GM12878 (cell line): ENCODE measurements around the gene DCTN2. TPM values are rescaled to one million over a fixed set of nuclear protein-coding genes. Genes with fewer than 3 reads are reported as not detected.

Source experiments
- ATAC-seq: fragments of 200-7000 bp; cut with Tn5 transposase; 3 replicates; pipeline ENCODE4 v1.9.1; 2020; ENCODE audit warnings: mild to moderate bottlenecking, moderate library complexity
- BruUV-seq: library from RNA; stranded (reverse); fragments of 400-500 nt; replicated peaks from 2 replicates; lab custom pipeline; 2021; lab: Mats Ljungman, UMichigan
- CTCF ChIA-PET: fragments of 300-600 bp; sonication (Branson Sonifier 250); formaldehyde crosslinking; extraction: SDS; loops from one replicate; lab custom pipeline; 2021; ENCODE audit warnings: inconsistent platforms; lab: Yijun Ruan, JAX
- POLR2A ChIA-PET: fragments of 350-600 bp; formaldehyde crosslinking; extraction: SDS; loops from one replicate; lab custom pipeline; 2021; ENCODE audit warnings: inconsistent platforms; lab: Charles Lee
- RAD21 ChIA-PET: fragments of 300-600 bp; sonication (Branson Sonifier 250); formaldehyde crosslinking; loops from one replicate; lab custom pipeline; 2023; ENCODE audit warnings: antibody characterized with exemption; ENCODE audit not compliant: unreplicated experiment; lab: Charles Lee
- SMC1A ChIA-PET: fragments of 300-600 bp; sonication (Branson Sonifier 250); formaldehyde crosslinking; loops from one replicate; lab custom pipeline; 2023; ENCODE audit not compliant: unreplicated experiment, uncharacterized antibody; lab: Charles Lee
- DNase-seq: peaks from one replicate; pipeline ENCODE4 v3.0.0-alpha.2; 2011; ENCODE audit warnings: low read depth, low spot score
- FAIRE-seq: peaks from 3 replicates; lab custom pipeline; 2011; peaks lifted over from hg19 to GRCh38; lab: Jason Lieb, UNC
- H2AFZ ChIP-seq: 2 replicates; pipeline ENCODE4 v1.6.0; 2011; ENCODE audit warnings: low read depth, low read length, control low read depth; ENCODE audit not compliant: control insufficient read depth
- H3K27ac ChIP-seq: 2 replicates; pipeline ENCODE4 v1.5.1; 2011; ENCODE audit warnings: control low read depth; ENCODE audit not compliant: control insufficient read depth, insufficient read depth
- H3K27me3 ChIP-seq, 2 experiments: replicated peaks in 1 of 2; 2 replicates each; pipeline versions ENCODE4 v1.6.0 to v1.6.1; 2011; ENCODE audit warnings: low read length in 1 of 2; ENCODE audit not compliant: control insufficient read depth in 2 of 2, insufficient read depth in 2 of 2
- H3K36me3 ChIP-seq, 2 experiments: 2 replicates each; pipeline ENCODE4 v1.5.1; 2011; ENCODE audit warnings: low read length in 1 of 2; ENCODE audit not compliant: control insufficient read depth in 2 of 2, insufficient read depth in 2 of 2
- H3K4me1 ChIP-seq: 2 replicates; pipeline ENCODE4 v1.6.1; 2011; ENCODE audit warnings: mild to moderate bottlenecking, low read length, moderate library complexity, mixed read lengths; ENCODE audit not compliant: control insufficient read depth, insufficient read depth
- H3K4me2 ChIP-seq: 2 replicates; pipeline ENCODE4 v1.6.0; 2011; ENCODE audit warnings: control low read depth; ENCODE audit not compliant: control insufficient read depth, insufficient read depth
- H3K4me3 ChIP-seq: fragments of 200-600 bp; sonication (generic); 2 replicates; pipeline ENCODE4 v1.5.1; 2016
- H3K79me2 ChIP-seq: 2 replicates; pipeline ENCODE4 v1.6.0; 2011; ENCODE audit warnings: low read length; ENCODE audit not compliant: control insufficient read depth, insufficient read depth
- H3K9ac ChIP-seq: 2 replicates; pipeline ENCODE4 v1.8.0; 2011; ENCODE audit warnings: low read length, control low read depth, mixed read lengths; ENCODE audit not compliant: control insufficient read depth, insufficient read depth
- H3K9me3 ChIP-seq: replicated peaks from 3 replicates; pipeline ENCODE4 v1.5.1; 2011; ENCODE audit warnings: mild to moderate bottlenecking, low read length; ENCODE audit not compliant: control insufficient read depth, insufficient read depth
- H4K20me1 ChIP-seq: 2 replicates; pipeline ENCODE4 v1.6.0; 2011; ENCODE audit not compliant: control insufficient read depth, insufficient read depth
- BRCA1 ChIP-seq: IDR thresholded peaks from 2 replicates; pipeline ENCODE4 v1.6.1; 2011; ENCODE audit warnings: low read depth, low read length, improper control_type of control experiment
- EED ChIP-seq: sonication (generic); IDR thresholded peaks from 2 replicates; pipeline ENCODE4 v1.6.1; 2016; ENCODE audit warnings: antibody characterized with exemption, low read depth
- KDM1A ChIP-seq: fragments of 200-600 bp; sonication (generic); IDR thresholded peaks from 2 replicates; pipeline ENCODE4 v1.6.1; 2016; ENCODE audit warnings: borderline replicate concordance
- MYC ChIP-seq: IDR thresholded peaks from 2 replicates; pipeline ENCODE4 v1.6.1; 2011; ENCODE audit warnings: mild to moderate bottlenecking, low read length, moderate library complexity, inconsistent platforms; ENCODE audit not compliant: insufficient read depth, insufficient replicate concordance, insufficient read length, severe bottlenecking
- RB1 ChIP-seq: fragments of 450-650 bp; formaldehyde crosslinking; IDR thresholded peaks from 2 replicates; pipeline ENCODE4 v1.6.1; 2017; ENCODE audit warnings: mild to moderate bottlenecking, borderline replicate concordance
- SMAD1 ChIP-seq: fragments of 450-650 bp; IDR thresholded peaks from 2 replicates; pipeline ENCODE4 v1.6.1; 2018; ENCODE audit warnings: mild to moderate bottlenecking, low read depth; ENCODE audit not compliant: partially characterized antibody
- SRF ChIP-seq, 2 experiments: IDR thresholded peaks; 2 replicates each; pipeline ENCODE4 v1.6.1; 2011; ENCODE audit warnings: low read depth in 2 of 2, low read length in 2 of 2, mild to moderate bottlenecking in 1 of 2, moderate library complexity in 1 of 2
- TCF12 ChIP-seq: IDR thresholded peaks from 2 replicates; pipeline ENCODE4 v1.6.1; 2011; ENCODE audit warnings: low read depth, mild to moderate bottlenecking, low read length
- TCF3 ChIP-seq: IDR thresholded peaks from 2 replicates; pipeline ENCODE4 v1.6.1; 2012; ENCODE audit warnings: low read depth, mild to moderate bottlenecking, low read length, borderline replicate concordance; ENCODE audit not compliant: insufficient read depth
- WGBS: methylation state at CpG from one replicate; pipeline ENCODE4 v1.1.6; 2016; ENCODE audit warnings: low lambda C conversion rate; ENCODE audit not compliant: insufficient replicate concordance, insufficient coverage; ENCODE audit errors: missing lambda C conversion rate; 5-methylcytosine and 5-hydroxymethylcytosine counted together
- in situ Hi-C: fragments of 300-500 bp; cut with MboI; formaldehyde crosslinking; loops from 9 replicates; pipeline ENCODE4 v1.14.3; 2018; ENCODE audit warnings: mixed read lengths
- intact Hi-C: fragments of 100-400 bp; cut with micrococcal nuclease; formaldehyde crosslinking; loops from one replicate; pipeline ENCODE4 v1.14.2; 2022; ENCODE audit not compliant: unreplicated experiment
- polyA plus RNA-seq, 11 experiments: library from polyadenylated mRNA; depleted of rRNA in 4 of 11; unstranded in 6 of 11; stranded (reverse) in 5 of 11; fragments of >200 nt; fragmentation: Nextera tagmentation in 4 of 11; fragmentation: Illumina TruSeq in 1 of 11; extraction: Ambion mirVana in 4 of 11; extraction: Trizol in 1 of 11; gene quantifications; 1 replicate in 1 of 11; 2 replicates in 10 of 11; pipeline versions ENCODE4 v1.2.1 to v1.2.3, GENCODE V29; 2011 to 2016; ENCODE audit warnings: inconsistent platforms in 2 of 11, missing spikeins in 2 of 11, low read depth in 1 of 11
- total RNA-seq, 4 experiments: library from RNA; depleted of rRNA in 3 of 4; stranded (reverse); fragments of >200 nt in 3 of 4; fragmentation: Illumina TruSeq in 1 of 4; extraction: Trizol in 1 of 4; gene quantifications; 2 replicates each; pipeline versions ENCODE4 v1.2.1 to v1.2.3, GENCODE V29; 2013 to 2021
- TF ChIP-seq, protein P1 (sequence below): fragments of 450-650 bp; IDR thresholded peaks from 2 replicates; pipeline ENCODE4 v1.6.1; 2017; ENCODE audit warnings: mild to moderate bottlenecking
- TF ChIP-seq, protein P2 (sequence below): IDR thresholded peaks from 2 replicates; pipeline ENCODE4 v1.6.1; 2012; ENCODE audit warnings: mild to moderate bottlenecking, low read depth, low read length
- TF ChIP-seq, protein P3 (sequence below): fragments of 450-650 bp; IDR thresholded peaks from 2 replicates; pipeline ENCODE4 v1.6.1; 2017; ENCODE audit warnings: mild to moderate bottlenecking, moderate library complexity
- TF ChIP-seq, protein P4 (sequence below): fragments of 450-650 bp; IDR thresholded peaks from 2 replicates; pipeline ENCODE4 v1.6.1; 2017; ENCODE audit warnings: low read depth, mild to moderate bottlenecking, moderate library complexity

Gene DCTN2
- total and polyA plus RNA-seq, 10 of the 15 experiments (the other 5 are each of a cell fraction or from before 2014, with no cell fraction given), result 32.3 to 171 (median 100) TPM

GRCh38 chr12:57558864-57559263, 11.9 kb upstream of the DCTN2 start:
- in situ Hi-C loops, result no loop called here
- SMC1A ChIA-PET, result no interaction called here

More at GRCh38 chr12:57558864-57559263, 11.9 kb upstream of the DCTN2 start:
- H3K79me2 ChIP-seq, result no peaks in the 10 kb centered on the region
- FAIRE-seq, result no peak
- RAD21 ChIA-PET, result no interaction called here
- ATAC-seq, result no peak
- CTCF ChIA-PET, result interaction anchor here (0.8 to 4.3 kb wide), 2 partner anchors 24 to 157 kb away, joined by 4 to 19 read pairs; no protein-coding TSS in a partner anchor
- no peaks in the 10 kb centered on the region for H4K20me1 ChIP-seq
- H3K4me3 ChIP-seq, result no peak overlapping the region
- TF ChIP-seq EED (no peak), BRCA1 (no peak), KDM1A (no peak), SMAD1 (no peak), TCF12 (no peak), SRF (IDR thresholded peaks at IDR 0.05; ENCODE audit: low read depth in 2 of 2, low read length in 2 of 2) (no peak), RB1 (no peak), TCF3 (no peak), MYC (no peak)
- TF ChIP-seq, protein P1, sequence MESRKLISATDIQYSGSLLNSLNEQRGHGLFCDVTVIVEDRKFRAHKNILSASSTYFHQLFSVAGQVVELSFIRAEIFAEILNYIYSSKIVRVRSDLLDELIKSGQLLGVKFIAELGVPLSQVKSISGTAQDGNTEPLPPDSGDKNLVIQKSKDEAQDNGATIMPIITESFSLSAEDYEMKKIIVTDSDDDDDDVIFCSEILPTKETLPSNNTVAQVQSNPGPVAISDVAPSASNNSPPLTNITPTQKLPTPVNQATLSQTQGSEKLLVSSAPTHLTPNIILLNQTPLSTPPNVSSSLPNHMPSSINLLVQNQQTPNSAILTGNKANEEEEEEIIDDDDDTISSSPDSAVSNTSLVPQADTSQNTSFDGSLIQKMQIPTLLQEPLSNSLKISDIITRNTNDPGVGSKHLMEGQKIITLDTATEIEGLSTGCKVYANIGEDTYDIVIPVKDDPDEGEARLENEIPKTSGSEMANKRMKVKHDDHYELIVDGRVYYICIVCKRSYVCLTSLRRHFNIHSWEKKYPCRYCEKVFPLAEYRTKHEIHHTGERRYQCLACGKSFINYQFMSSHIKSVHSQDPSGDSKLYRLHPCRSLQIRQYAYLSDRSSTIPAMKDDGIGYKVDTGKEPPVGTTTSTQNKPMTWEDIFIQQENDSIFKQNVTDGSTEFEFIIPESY, result no peak
- TF ChIP-seq, protein P2, sequence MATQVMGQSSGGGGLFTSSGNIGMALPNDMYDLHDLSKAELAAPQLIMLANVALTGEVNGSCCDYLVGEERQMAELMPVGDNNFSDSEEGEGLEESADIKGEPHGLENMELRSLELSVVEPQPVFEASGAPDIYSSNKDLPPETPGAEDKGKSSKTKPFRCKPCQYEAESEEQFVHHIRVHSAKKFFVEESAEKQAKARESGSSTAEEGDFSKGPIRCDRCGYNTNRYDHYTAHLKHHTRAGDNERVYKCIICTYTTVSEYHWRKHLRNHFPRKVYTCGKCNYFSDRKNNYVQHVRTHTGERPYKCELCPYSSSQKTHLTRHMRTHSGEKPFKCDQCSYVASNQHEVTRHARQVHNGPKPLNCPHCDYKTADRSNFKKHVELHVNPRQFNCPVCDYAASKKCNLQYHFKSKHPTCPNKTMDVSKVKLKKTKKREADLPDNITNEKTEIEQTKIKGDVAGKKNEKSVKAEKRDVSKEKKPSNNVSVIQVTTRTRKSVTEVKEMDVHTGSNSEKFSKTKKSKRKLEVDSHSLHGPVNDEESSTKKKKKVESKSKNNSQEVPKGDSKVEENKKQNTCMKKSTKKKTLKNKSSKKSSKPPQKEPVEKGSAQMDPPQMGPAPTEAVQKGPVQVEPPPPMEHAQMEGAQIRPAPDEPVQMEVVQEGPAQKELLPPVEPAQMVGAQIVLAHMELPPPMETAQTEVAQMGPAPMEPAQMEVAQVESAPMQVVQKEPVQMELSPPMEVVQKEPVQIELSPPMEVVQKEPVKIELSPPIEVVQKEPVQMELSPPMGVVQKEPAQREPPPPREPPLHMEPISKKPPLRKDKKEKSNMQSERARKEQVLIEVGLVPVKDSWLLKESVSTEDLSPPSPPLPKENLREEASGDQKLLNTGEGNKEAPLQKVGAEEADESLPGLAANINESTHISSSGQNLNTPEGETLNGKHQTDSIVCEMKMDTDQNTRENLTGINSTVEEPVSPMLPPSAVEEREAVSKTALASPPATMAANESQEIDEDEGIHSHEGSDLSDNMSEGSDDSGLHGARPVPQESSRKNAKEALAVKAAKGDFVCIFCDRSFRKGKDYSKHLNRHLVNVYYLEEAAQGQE, result no peak
- TF ChIP-seq, protein P3, sequence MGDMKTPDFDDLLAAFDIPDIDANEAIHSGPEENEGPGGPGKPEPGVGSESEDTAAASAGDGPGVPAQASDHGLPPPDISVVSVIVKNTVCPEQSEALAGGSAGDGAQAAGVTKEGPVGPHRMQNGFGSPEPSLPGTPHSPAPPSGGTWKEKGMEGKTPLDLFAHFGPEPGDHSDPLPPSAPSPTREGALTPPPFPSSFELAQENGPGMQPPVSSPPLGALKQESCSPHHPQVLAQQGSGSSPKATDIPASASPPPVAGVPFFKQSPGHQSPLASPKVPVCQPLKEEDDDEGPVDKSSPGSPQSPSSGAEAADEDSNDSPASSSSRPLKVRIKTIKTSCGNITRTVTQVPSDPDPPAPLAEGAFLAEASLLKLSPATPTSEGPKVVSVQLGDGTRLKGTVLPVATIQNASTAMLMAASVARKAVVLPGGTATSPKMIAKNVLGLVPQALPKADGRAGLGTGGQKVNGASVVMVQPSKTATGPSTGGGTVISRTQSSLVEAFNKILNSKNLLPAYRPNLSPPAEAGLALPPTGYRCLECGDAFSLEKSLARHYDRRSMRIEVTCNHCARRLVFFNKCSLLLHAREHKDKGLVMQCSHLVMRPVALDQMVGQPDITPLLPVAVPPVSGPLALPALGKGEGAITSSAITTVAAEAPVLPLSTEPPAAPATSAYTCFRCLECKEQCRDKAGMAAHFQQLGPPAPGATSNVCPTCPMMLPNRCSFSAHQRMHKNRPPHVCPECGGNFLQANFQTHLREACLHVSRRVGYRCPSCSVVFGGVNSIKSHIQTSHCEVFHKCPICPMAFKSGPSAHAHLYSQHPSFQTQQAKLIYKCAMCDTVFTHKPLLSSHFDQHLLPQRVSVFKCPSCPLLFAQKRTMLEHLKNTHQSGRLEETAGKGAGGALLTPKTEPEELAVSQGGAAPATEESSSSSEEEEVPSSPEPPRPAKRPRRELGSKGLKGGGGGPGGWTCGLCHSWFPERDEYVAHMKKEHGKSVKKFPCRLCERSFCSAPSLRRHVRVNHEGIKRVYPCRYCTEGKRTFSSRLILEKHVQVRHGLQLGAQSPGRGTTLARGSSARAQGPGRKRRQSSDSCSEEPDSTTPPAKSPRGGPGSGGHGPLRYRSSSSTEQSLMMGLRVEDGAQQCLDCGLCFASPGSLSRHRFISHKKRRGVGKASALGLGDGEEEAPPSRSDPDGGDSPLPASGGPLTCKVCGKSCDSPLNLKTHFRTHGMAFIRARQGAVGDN, result no peak
- TF ChIP-seq, protein P4, sequence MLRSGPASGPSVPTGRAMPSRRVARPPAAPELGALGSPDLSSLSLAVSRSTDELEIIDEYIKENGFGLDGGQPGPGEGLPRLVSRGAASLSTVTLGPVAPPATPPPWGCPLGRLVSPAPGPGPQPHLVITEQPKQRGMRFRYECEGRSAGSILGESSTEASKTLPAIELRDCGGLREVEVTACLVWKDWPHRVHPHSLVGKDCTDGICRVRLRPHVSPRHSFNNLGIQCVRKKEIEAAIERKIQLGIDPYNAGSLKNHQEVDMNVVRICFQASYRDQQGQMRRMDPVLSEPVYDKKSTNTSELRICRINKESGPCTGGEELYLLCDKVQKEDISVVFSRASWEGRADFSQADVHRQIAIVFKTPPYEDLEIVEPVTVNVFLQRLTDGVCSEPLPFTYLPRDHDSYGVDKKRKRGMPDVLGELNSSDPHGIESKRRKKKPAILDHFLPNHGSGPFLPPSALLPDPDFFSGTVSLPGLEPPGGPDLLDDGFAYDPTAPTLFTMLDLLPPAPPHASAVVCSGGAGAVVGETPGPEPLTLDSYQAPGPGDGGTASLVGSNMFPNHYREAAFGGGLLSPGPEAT, result no peak
- TF ChIP-seq, all 136 proteins: peak for 0
- no TSS peak for BruUV-seq
- no peak for DNase-seq
- H2AFZ ChIP-seq, result no peak overlapping the region
- POLR2A ChIA-PET, result no interaction called here
- H3K4me1 ChIP-seq, result no peaks in the 10 kb centered on the region
- 40% methylated on average over 4 of the region's 4 CpGs for WGBS
- H3K27ac ChIP-seq, result no peak overlapping the region
- no peak overlapping the region for H3K9ac ChIP-seq
- no peak overlapping the region for H3K4me2 ChIP-seq
- H3K9me3 ChIP-seq, result no peaks in the 10 kb centered on the region
- 0 out of 4 replicates have a peak, but pooled peaks cover 0 to 1% of the 10 kb centered on the region in 2 experiments for H3K27me3 ChIP-seq
- no peaks in the 10 kb centered on the region for H3K36me3 ChIP-seq
- intact Hi-C loops, result loop anchor here (1.0 kb wide), 1 partner anchor 7 kb away; no protein-coding TSS in a partner anchor
